Endothelial cell of umbilical vein (primary cell): ENCODE measurements around the gene CTNND2. TPM values are rescaled to one million over a fixed set of nuclear protein-coding genes. Genes with fewer than 3 reads are reported as not detected.
"Not testable (repeated sequence)": the region's sequence is repeated elsewhere in the genome, so short reads cannot be mapped to it uniquely, and the experiment has no call there.

ENCODE experiments used
- BruUV-seq: library from RNA; stranded (reverse); fragments of 400-500 nt; replicated peaks from 2 replicates; lab custom pipeline; 2021; lab: Mats Ljungman, UMichigan
- CTCF ChIA-PET: fragments of 300-600, 350-600 bp; sonication (Branson Sonifier 250); formaldehyde crosslinking; loops from one replicate; lab custom pipeline; 2021; ENCODE audit warnings: antibody characterized with exemption, inconsistent platforms; lab: Charles Lee
- POLR2A ChIA-PET: fragments of 300-600, 350-600 bp; sonication (Branson Sonifier 250); formaldehyde crosslinking; loops from one replicate; lab custom pipeline; 2021; ENCODE audit warnings: antibody characterized with exemption, inconsistent platforms; lab: Charles Lee
- DNase-seq: peaks from one replicate; pipeline ENCODE4 v3.0.0-alpha.2; 2011; ENCODE audit warnings: low read depth, low spot score
- FAIRE-seq: peaks from 2 replicates; lab custom pipeline; 2011; peaks lifted over from hg19 to GRCh38; lab: Jason Lieb, UNC
- H2AFZ ChIP-seq: 2 replicates; pipeline ENCODE4 v1.6.0; 2012; ENCODE audit warnings: low read depth, low read length, control low read depth, inconsistent platforms
- H3K27ac ChIP-seq: 2 replicates; pipeline ENCODE4 v1.5.1; 2011; ENCODE audit warnings: low read depth, mild to moderate bottlenecking, control low read depth, low read length, moderate library complexity; ENCODE audit not compliant: insufficient read depth
- H3K27me3 ChIP-seq, 2 experiments: 2 replicates each; pipeline versions ENCODE4 v1.6.0 to v1.6.1; 2011; ENCODE audit warnings: low read length in 2 of 2, mixed read lengths in 1 of 2; ENCODE audit not compliant: control insufficient read depth in 2 of 2, insufficient read depth in 2 of 2
- H3K36me3 ChIP-seq, 2 experiments: 2 replicates in 1 of 2; 3 replicates in 1 of 2; pipeline ENCODE4 v1.5.1; 2011; ENCODE audit warnings: low read length in 2 of 2, mild to moderate bottlenecking in 1 of 2, moderate library complexity in 1 of 2; ENCODE audit not compliant: control insufficient read depth in 2 of 2, insufficient read depth in 2 of 2; ENCODE audit errors: extremely low read depth in 1 of 2
- H3K4me1 ChIP-seq: 3 replicates; pipeline ENCODE4 v1.5.1; 2011; ENCODE audit warnings: mild to moderate bottlenecking, low read length; ENCODE audit not compliant: control insufficient read depth, insufficient read depth; ENCODE audit errors: extremely low read depth
- H3K4me2 ChIP-seq: 2 replicates; pipeline ENCODE4 v1.6.1; 2011; ENCODE audit warnings: low read length, control low read depth, mixed read lengths; ENCODE audit not compliant: insufficient read depth
- H3K4me3 ChIP-seq, 3 experiments: fragments of 200-600 bp in 1 of 3; sonication (generic), shearing (Covaris generic) in 1 of 3; replicated peaks in 1 of 3; 2 replicates each; pipeline ENCODE4 v1.5.1; 2011 to 2016; ENCODE audit warnings: control low read depth in 3 of 3, low read length in 3 of 3, mild to moderate bottlenecking in 2 of 3, inconsistent platforms in 1 of 3, low read depth in 1 of 3, moderate library complexity in 1 of 3; ENCODE audit not compliant: insufficient read depth in 1 of 3
- H3K79me2 ChIP-seq: 2 replicates; pipeline ENCODE4 v1.6.0; 2012; ENCODE audit warnings: low read length, inconsistent platforms; ENCODE audit not compliant: control insufficient read depth, insufficient read depth
- H3K9ac ChIP-seq: replicated peaks from 2 replicates; pipeline ENCODE3; 2011; ENCODE audit warnings: low read length, control low read depth; ENCODE audit not compliant: insufficient read depth; ENCODE audit errors: extremely low read depth
- H3K9me1 ChIP-seq: replicated peaks from 3 replicates; pipeline ENCODE4 v1.6.0; 2011; ENCODE audit warnings: mild to moderate bottlenecking, low read length; ENCODE audit not compliant: control insufficient read depth, insufficient read depth; ENCODE audit errors: extremely low read depth
- H3K9me3 ChIP-seq: replicated peaks from 2 replicates; pipeline ENCODE4 v1.5.1; 2012; ENCODE audit warnings: low read length, inconsistent platforms; ENCODE audit not compliant: control insufficient read depth, insufficient read depth
- H4K20me1 ChIP-seq: replicated peaks from 2 replicates; pipeline ENCODE3; 2011; ENCODE audit warnings: mild to moderate bottlenecking, low read length; ENCODE audit not compliant: control insufficient read depth, insufficient read depth; ENCODE audit errors: extremely low read depth
- CTCF ChIP-seq, 2 donors: IDR thresholded peaks; 1 replicate in 1 of 2; 2 replicates in 1 of 2; pipeline ENCODE4 v1.5.1; 2011; ENCODE audit warnings: low read length in 2 of 2, mild to moderate bottlenecking in 2 of 2, moderate library complexity in 2 of 2, control low read depth in 1 of 2, inconsistent platforms in 1 of 2, low read depth in 1 of 2; ENCODE audit not compliant: insufficient read depth in 1 of 2; ENCODE audit errors: extremely low read depth in 1 of 2
- EZH2 ChIP-seq: IDR thresholded peaks from 2 replicates; pipeline ENCODE4 v1.6.1; 2012; ENCODE audit warnings: borderline replicate concordance, low read depth, mild to moderate bottlenecking, moderate library complexity, low read length, inconsistent platforms; ENCODE audit not compliant: severe bottlenecking
- FOS ChIP-seq: IDR thresholded peaks from 2 replicates; pipeline ENCODE4 v1.6.1; 2011; ENCODE audit warnings: mild to moderate bottlenecking, low read length, moderate library complexity, borderline replicate concordance; ENCODE audit not compliant: insufficient read depth
- GATA2 ChIP-seq: IDR thresholded peaks from 2 replicates; pipeline ENCODE4 v1.7.0; 2011; ENCODE audit warnings: low read depth, mild to moderate bottlenecking, moderate library complexity, mixed read lengths, low read length; ENCODE audit not compliant: insufficient read length, insufficient read depth
- JUN ChIP-seq: IDR thresholded peaks from 2 replicates; pipeline ENCODE4 v1.6.1; 2011; ENCODE audit warnings: borderline replicate concordance, low read depth; ENCODE audit not compliant: insufficient read length, insufficient read depth
- MAX ChIP-seq: IDR thresholded peaks from 2 replicates; pipeline ENCODE4 v1.6.1; 2011; ENCODE audit not compliant: insufficient read depth, insufficient read length
- MYC ChIP-seq: IDR thresholded peaks from one replicate; pipeline ENCODE4 v1.6.1; 2011; ENCODE audit warnings: mild to moderate bottlenecking, low read depth, low read length
- POLR2A ChIP-seq: IDR thresholded peaks from 2 replicates; pipeline ENCODE4 v1.6.1; 2012; ENCODE audit warnings: low read depth, mild to moderate bottlenecking, control low read depth, low read length
- POLR2AphosphoS5 ChIP-seq: IDR thresholded peaks from 2 replicates; pipeline ENCODE4 v1.6.1; 2012; ENCODE audit warnings: low read depth, mild to moderate bottlenecking, control low read depth, low read length, moderate library complexity; ENCODE audit not compliant: insufficient read depth
- dilution Hi-C: fragments of 300-500 bp; cut with MboI; formaldehyde crosslinking; loops from one replicate; pipeline ENCODE4 v1.15.0; 2019; ENCODE audit warnings: low sequenced_read_pairs; ENCODE audit not compliant: extremely low pct_ligation_motif_present
- intact Hi-C: fragments of 100-400 bp; cut with micrococcal nuclease; formaldehyde crosslinking; loops from one replicate; pipeline ENCODE4 v1.10.0; 2022
- polyA plus RNA-seq, 4 experiments: library from polyadenylated mRNA; depleted of rRNA in 3 of 4; stranded (reverse) in 3 of 4; unstranded in 1 of 4; fragments of >200 nt; gene quantifications; 2 replicates each; pipeline versions ENCODE4 v1.2.1 to v1.2.3, GENCODE V29; 2011 to 2012; ENCODE audit warnings: missing spikeins in 1 of 4
- total RNA-seq: library from RNA; stranded (reverse); gene quantifications from 2 replicates; pipeline ENCODE4 v1.2.3, GENCODE V29; 2021

CTNND2 gene
- total and polyA plus RNA-seq, 2 donors (not counting 3 experiments of a cell fraction or from before 2014, with no cell fraction given): not detected

GRCh38 chr5:11007269-11007870 lies 896.9 kb downstream of the CTNND2 start:
- TF ChIP-seq JUN (no peak), EZH2 (no peak), POLR2A (no peak), POLR2AphosphoS5 (no peak), MYC (no peak), FOS (no peak), MAX (no peak), CTCF (IDR thresholded peaks at IDR 0.05; ENCODE audit: extremely low read depth in 1 of 2, insufficient read depth in 1 of 2, low read depth in 1 of 2, low read length in 2 of 2) (no peak), GATA2 (no peak)
- H3K4me2 ChIP-seq: no peak overlapping the region
- H3K36me3 ChIP-seq: no peaks in the 10 kb centered on the region
- H3K9me3 ChIP-seq: no peaks in the 10 kb centered on the region
- no peak overlapping the region for H3K4me3 ChIP-seq
- H3K79me2 ChIP-seq: no peaks in the 10 kb centered on the region
- H3K9me1 ChIP-seq: no peaks in the 10 kb centered on the region
- no peak overlapping the region for H3K9ac ChIP-seq
- dilution Hi-C loops: no loop called here
- no peaks in the 10 kb centered on the region for H3K27me3 ChIP-seq
- H3K27ac ChIP-seq: no peak overlapping the region
- no peak for FAIRE-seq
- DNase-seq: no peak
- no peaks in the 10 kb centered on the region for H4K20me1 ChIP-seq
- H3K4me1 ChIP-seq: no peaks in the 10 kb centered on the region
- no TSS peak for BruUV-seq
- intact Hi-C loops: no loop called here
- H2AFZ ChIP-seq: no peak overlapping the region
- ChIA-PET CTCF (no interaction called here), POLR2A (no interaction called here)

GRCh38 chr5:11004523-11004922 lies 899.7 kb downstream of the CTNND2 start:
- intact Hi-C loops, H3K4me1 ChIP-seq, H3K79me2 ChIP-seq, BruUV-seq, H3K9me3 ChIP-seq, DNase-seq, H3K27me3 ChIP-seq, H3K36me3 ChIP-seq, H3K9ac ChIP-seq, H3K27ac ChIP-seq, H4K20me1 ChIP-seq, H3K4me3 ChIP-seq, dilution Hi-C loops, FAIRE-seq, POLR2A ChIA-PET, H3K4me2 ChIP-seq, H2AFZ ChIP-seq, H3K9me1 ChIP-seq: not testable (repeated sequence)
- CTCF ChIA-PET: interaction anchor here (1.5 kb wide), 1 partner anchor 16 kb away, joined by 3 read pairs; no protein-coding TSS in a partner anchor
